HEK293 (cell line): Measurements from ENCODE around the gene RNF166.

Experiments
- CTCF ChIA-PET: fragments of 350-600 bp; formaldehyde crosslinking; extraction: SDS; loops from one replicate; lab custom pipeline; 2021; ENCODE audit warnings: antibody characterized with exemption; lab: Yijun Ruan, JAX
- POLR2A ChIA-PET: fragments of 300-600 bp; formaldehyde crosslinking; extraction: SDS; loops from one replicate; lab custom pipeline; 2020; ENCODE audit warnings: antibody characterized with exemption, inconsistent platforms; lab: Yijun Ruan, JAX
- H3K27ac ChIP-seq: fragments of 200-500 bp; sonication (Bioruptor generic); 2 replicates; pipeline ENCODE4 v1.5.1; 2014; ENCODE audit warnings: low read depth, low read length, control low read depth, inconsistent platforms; ENCODE audit errors: extremely low read depth
- H3K36me3 ChIP-seq, 2 experiments: fragments of 200-500 bp in 1 of 2; sonication (Bioruptor generic) in 1 of 2; 1 replicate in 1 of 2; 2 replicates in 1 of 2; pipeline ENCODE4 v1.5.1; 2014 to 2017; ENCODE audit warnings: inconsistent platforms in 2 of 2, low read length in 2 of 2; ENCODE audit not compliant: control insufficient read depth in 2 of 2, insufficient read depth in 1 of 2
- H3K4me1 ChIP-seq: fragments of 200-500 bp; sonication (Bioruptor generic); 2 replicates; pipeline ENCODE4 v1.5.1; 2014; ENCODE audit warnings: mild to moderate bottlenecking, low read length, inconsistent platforms; ENCODE audit not compliant: control insufficient read depth, insufficient read depth
- H3K4me3 ChIP-seq: 2 replicates; pipeline ENCODE4 v1.5.1; 2011; ENCODE audit warnings: low read depth, mild to moderate bottlenecking, control low read depth, low read length, moderate library complexity
- H3K9me3 ChIP-seq: fragments of 200-500 bp; sonication (Bioruptor generic); 2 replicates; pipeline ENCODE4 v1.5.1; 2014; ENCODE audit warnings: low read depth, low read length, inconsistent platforms; ENCODE audit not compliant: control insufficient read depth, insufficient read depth
- BCL11B ChIP-seq: fragments of 450-650 bp; formaldehyde crosslinking; IDR thresholded peaks from 2 replicates; pipeline ENCODE4 v1.5.1; 2016; ENCODE audit warnings: low read depth, missing biosample characterization, missing genetic modification characterization
- EGR2 ChIP-seq: fragments of 450-650 bp; formaldehyde crosslinking; IDR thresholded peaks from 2 replicates; pipeline ENCODE4 v1.5.1; 2016; ENCODE audit warnings: low read depth, missing biosample characterization, missing genetic modification characterization
- GLI2 ChIP-seq: fragments of 450-650 bp; formaldehyde crosslinking; IDR thresholded peaks from 2 replicates; pipeline ENCODE4; 2017; ENCODE audit warnings: missing biosample characterization, missing genetic modification characterization, low read depth, borderline replicate concordance
- HIC1 ChIP-seq: fragments of 450-650 bp; formaldehyde crosslinking; IDR thresholded peaks from 2 replicates; pipeline ENCODE4 v1.5.1; 2016; ENCODE audit warnings: missing biosample characterization, missing genetic modification characterization
- HOXD13 ChIP-seq: sonication (generic); formaldehyde crosslinking; IDR thresholded peaks from 2 replicates; pipeline ENCODE4 v1.8.0; 2022; ENCODE audit warnings: missing genetic modification reagents, borderline replicate concordance
- KLF10 ChIP-seq: fragments of 450-650 bp; IDR thresholded peaks from 2 replicates; pipeline ENCODE4 v1.5.1; 2018; ENCODE audit warnings: missing biosample characterization, mild to moderate bottlenecking, missing genetic modification characterization
- SP2 ChIP-seq: fragments of 450-650 bp; formaldehyde crosslinking; IDR thresholded peaks from 2 replicates; pipeline ENCODE4 v1.5.1; 2016; ENCODE audit warnings: missing biosample characterization, missing genetic modification characterization
- ZEB2 ChIP-seq: fragments of 450-650 bp; formaldehyde crosslinking; IDR thresholded peaks from 2 replicates; pipeline ENCODE4 v1.5.1; 2016; ENCODE audit warnings: missing biosample characterization, missing genetic modification characterization
- ZNF202 ChIP-seq: fragments of 450-650 bp; formaldehyde crosslinking; IDR thresholded peaks from 2 replicates; pipeline ENCODE4 v1.5.1; 2016; ENCODE audit warnings: missing biosample characterization, missing genetic modification characterization, borderline replicate concordance
- ZNF266 ChIP-seq: fragments of 450-650 bp; formaldehyde crosslinking; IDR thresholded peaks from 2 replicates; pipeline ENCODE4 v1.5.1; 2016; ENCODE audit warnings: missing biosample characterization, missing genetic modification characterization, low read depth
- ZNF274 ChIP-seq, 2 experiments: fragments of 200-500 bp in 1 of 2; fragments of 450-650 bp in 1 of 2; sonication (Bioruptor generic) in 1 of 2; formaldehyde crosslinking in 1 of 2; IDR thresholded peaks; 2 replicates each; pipeline versions ENCODE4 v1.5.1 to v1.6.1; 2014 to 2016; ENCODE audit warnings: borderline replicate concordance in 1 of 2, inconsistent platforms in 1 of 2, low read length in 1 of 2, missing biosample characterization in 1 of 2, missing genetic modification characterization in 1 of 2
- ZNF292 ChIP-seq: fragments of 450-650 bp; formaldehyde crosslinking; IDR thresholded peaks from 2 replicates; pipeline ENCODE4 v1.5.1; 2016; ENCODE audit warnings: low read depth, missing biosample characterization, missing genetic modification characterization, borderline replicate concordance
- ZNF335 ChIP-seq: fragments of 450-650 bp; formaldehyde crosslinking; conservative IDR thresholded peaks from 2 replicates; pipeline ENCODE4 v1.5.1; 2016; ENCODE audit warnings: missing biosample characterization, missing genetic modification characterization
- ZNF354C ChIP-seq: fragments of 450-650 bp; formaldehyde crosslinking; IDR thresholded peaks from 2 replicates; pipeline ENCODE4 v1.5.1; 2016; ENCODE audit warnings: missing biosample characterization, missing genetic modification characterization, low read depth, borderline replicate concordance
- ZNF37A ChIP-seq: fragments of 450-650 bp; IDR thresholded peaks from 2 replicates; pipeline ENCODE4 v1.5.1; 2018; ENCODE audit warnings: missing biosample characterization, missing genetic modification characterization
- ZNF501 ChIP-seq: fragments of 450-650 bp; formaldehyde crosslinking; IDR thresholded peaks from 2 replicates; pipeline ENCODE4 v1.5.1; 2016; ENCODE audit warnings: missing biosample characterization, missing genetic modification characterization
- ZNF510 ChIP-seq: fragments of 450-650 bp; formaldehyde crosslinking; IDR thresholded peaks from 2 replicates; pipeline ENCODE4 v1.5.1; 2018; ENCODE audit warnings: mild to moderate bottlenecking, missing genetic modification characterization, missing biosample characterization; ENCODE audit not compliant: insufficient replicate concordance
- ZNF513 ChIP-seq: fragments of 450-650 bp; IDR thresholded peaks from 2 replicates; pipeline ENCODE4 v1.5.1; 2018; ENCODE audit warnings: missing biosample characterization, missing genetic modification characterization
- ZNF521 ChIP-seq: fragments of 450-650 bp; formaldehyde crosslinking; IDR thresholded peaks from 2 replicates; pipeline ENCODE4 v1.5.1; 2017; ENCODE audit warnings: missing biosample characterization, mild to moderate bottlenecking, missing genetic modification characterization
- ZNF548 ChIP-seq: fragments of 450-650 bp; formaldehyde crosslinking; IDR thresholded peaks from 2 replicates; pipeline ENCODE4 v1.5.1; 2016; ENCODE audit warnings: missing biosample characterization, missing genetic modification characterization
- ZNF558 ChIP-seq: fragments of 450-650 bp; formaldehyde crosslinking; IDR thresholded peaks from 2 replicates; pipeline ENCODE4 v1.5.1; 2016; ENCODE audit warnings: missing biosample characterization, missing genetic modification characterization
- ZNF623 ChIP-seq: fragments of 450-650 bp; formaldehyde crosslinking; IDR thresholded peaks from 2 replicates; pipeline ENCODE4 v1.5.1; 2016; ENCODE audit warnings: missing biosample characterization, missing genetic modification characterization
- ZNF629 ChIP-seq: fragments of 450-650 bp; formaldehyde crosslinking; IDR thresholded peaks from 2 replicates; pipeline ENCODE4 v1.5.1; 2017; ENCODE audit warnings: missing biosample characterization, missing genetic modification characterization
- ZNF654 ChIP-seq: fragments of 450-650 bp; formaldehyde crosslinking; IDR thresholded peaks from 2 replicates; pipeline ENCODE4 v1.5.1; 2016; ENCODE audit warnings: low read depth, missing biosample characterization, missing genetic modification characterization
- TF ChIP-seq, protein P1 (sequence below): fragments of 450-650 bp; formaldehyde crosslinking; IDR thresholded peaks from 2 replicates; pipeline ENCODE4 v1.5.1; 2016; ENCODE audit warnings: missing biosample characterization, missing genetic modification characterization, low read depth
- TF ChIP-seq, protein P2 (sequence below): fragments of 450-650 bp; formaldehyde crosslinking; IDR thresholded peaks from 2 replicates; pipeline ENCODE4 v1.5.1; 2016; ENCODE audit warnings: missing biosample characterization, missing genetic modification characterization

Gene RNF166

DNA sequence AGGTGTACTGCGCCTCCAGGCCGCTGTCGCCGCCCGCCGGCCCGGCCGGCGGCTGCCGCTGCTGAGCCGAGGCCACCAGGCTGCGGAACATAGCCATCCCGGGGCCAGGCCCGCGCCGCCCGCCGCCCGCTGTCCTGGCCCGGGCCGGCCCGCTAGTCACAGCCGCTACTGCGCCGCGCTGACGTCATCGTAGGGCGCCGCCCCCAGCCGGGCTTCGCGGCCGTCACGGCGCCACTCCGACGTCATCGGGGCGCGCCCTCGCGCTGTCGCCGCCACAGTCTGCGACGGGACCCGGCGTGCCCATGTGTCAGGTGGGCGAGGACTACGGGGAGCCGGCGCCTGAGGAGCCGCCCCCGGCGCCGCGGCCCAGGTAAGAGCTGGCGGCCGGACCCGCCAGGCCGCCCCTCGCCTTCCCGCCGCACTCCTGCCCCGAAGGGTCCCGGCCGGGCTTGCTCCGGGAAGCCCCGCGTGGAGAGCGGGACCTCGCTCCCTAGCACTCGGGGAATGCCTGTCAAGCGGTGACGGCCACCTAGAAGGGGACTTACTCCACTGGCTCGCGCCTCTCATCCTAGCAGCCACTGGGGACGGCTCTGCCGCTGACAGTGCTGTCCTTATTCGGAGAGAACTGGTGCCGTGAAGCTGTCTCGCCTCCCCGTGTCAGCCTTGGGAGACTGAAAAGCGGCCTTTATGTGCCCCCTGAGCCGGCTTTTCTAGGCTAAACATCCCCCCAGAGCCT, at the start of gene RNF166, which contains the start of gene CTU2 (continued):
- TF ChIP-seq ZNF510 (tag by site-specific recombination) (no peak), ZNF292 (tag by site-specific recombination) (no peak), ZNF623 (tag by site-specific recombination) (no peak), SP2 (tag by site-specific recombination) (no peak), BCL11B (tag by site-specific recombination) (no peak), ZNF335 (tag by site-specific recombination) (peak; percentile 72), KLF10 (tag by site-specific recombination) (peak; percentile 65; the same call in 1 of the 2 replicates), ZEB2 (tag by site-specific recombination) (no peak), ZNF513 (tag by site-specific recombination) (no peak), ZNF548 (tag by site-specific recombination) (no peak), ZNF202 (tag by site-specific recombination) (no peak), ZNF274 (IDR thresholded peaks at IDR 0.05; ENCODE audit: low read length) (no peak), ZNF274 (tag by site-specific recombination; IDR thresholded peaks at IDR 0.05; ENCODE audit: borderline replicate concordance) (no peak), ZNF501 (tag by site-specific recombination) (no peak), HOXD13 (CRISPR knock-in tag) (no peak), GLI2 (tag by site-specific recombination) (no peak), ZNF354C (no peak), ZNF266 (tag by site-specific recombination) (no peak), ZNF654 (tag by site-specific recombination) (no peak), ZNF521 (tag by site-specific recombination) (no peak), ZNF37A (tag by site-specific recombination) (no peak)
- TF ChIP-seq, protein P1, sequence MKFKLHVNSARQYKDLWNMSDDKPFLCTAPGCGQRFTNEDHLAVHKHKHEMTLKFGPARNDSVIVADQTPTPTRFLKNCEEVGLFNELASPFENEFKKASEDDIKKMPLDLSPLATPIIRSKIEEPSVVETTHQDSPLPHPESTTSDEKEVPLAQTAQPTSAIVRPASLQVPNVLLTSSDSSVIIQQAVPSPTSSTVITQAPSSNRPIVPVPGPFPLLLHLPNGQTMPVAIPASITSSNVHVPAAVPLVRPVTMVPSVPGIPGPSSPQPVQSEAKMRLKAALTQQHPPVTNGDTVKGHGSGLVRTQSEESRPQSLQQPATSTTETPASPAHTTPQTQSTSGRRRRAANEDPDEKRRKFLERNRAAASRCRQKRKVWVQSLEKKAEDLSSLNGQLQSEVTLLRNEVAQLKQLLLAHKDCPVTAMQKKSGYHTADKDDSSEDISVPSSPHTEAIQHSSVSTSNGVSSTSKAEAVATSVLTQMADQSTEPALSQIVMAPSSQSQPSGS (tag by site-specific recombination): peak; percentile 88

- H3K27ac ChIP-seq: no peak overlapping the region
- CTCF ChIA-PET: interaction anchor here (0.6 to 2.5 kb wide), 5 partner anchors 12 to 51 kb away, joined by 3 to 20 read pairs (median 4); no protein-coding TSS in a partner anchor
- H3K4me1 ChIP-seq: 0 out of 2 replicates have a peak, but pooled peaks cover 3% of the 10 kb centered on the region
- no peak overlapping the region for H3K4me3 ChIP-seq
- POLR2A ChIA-PET: interaction anchor here (0.9 kb wide), 1 partner anchor 29 kb away, joined by 3 read pairs; no protein-coding TSS in a partner anchor
- no peaks in the 10 kb centered on the region for H3K9me3 ChIP-seq
- peaks cover 0 to 4% of the 10 kb centered on the region in 2 experiments; a peak in 1 of 3 replicates for H3K36me3 ChIP-seq
- TF ChIP-seq ZNF558 (tag by site-specific recombination) (no peak), HIC1 (tag by site-specific recombination) (no peak), ZNF513 (tag by site-specific recombination) (no peak), EGR2 (peak; percentile 60), ZNF629 (tag by site-specific recombination) (no peak)
- TF ChIP-seq, protein P2, sequence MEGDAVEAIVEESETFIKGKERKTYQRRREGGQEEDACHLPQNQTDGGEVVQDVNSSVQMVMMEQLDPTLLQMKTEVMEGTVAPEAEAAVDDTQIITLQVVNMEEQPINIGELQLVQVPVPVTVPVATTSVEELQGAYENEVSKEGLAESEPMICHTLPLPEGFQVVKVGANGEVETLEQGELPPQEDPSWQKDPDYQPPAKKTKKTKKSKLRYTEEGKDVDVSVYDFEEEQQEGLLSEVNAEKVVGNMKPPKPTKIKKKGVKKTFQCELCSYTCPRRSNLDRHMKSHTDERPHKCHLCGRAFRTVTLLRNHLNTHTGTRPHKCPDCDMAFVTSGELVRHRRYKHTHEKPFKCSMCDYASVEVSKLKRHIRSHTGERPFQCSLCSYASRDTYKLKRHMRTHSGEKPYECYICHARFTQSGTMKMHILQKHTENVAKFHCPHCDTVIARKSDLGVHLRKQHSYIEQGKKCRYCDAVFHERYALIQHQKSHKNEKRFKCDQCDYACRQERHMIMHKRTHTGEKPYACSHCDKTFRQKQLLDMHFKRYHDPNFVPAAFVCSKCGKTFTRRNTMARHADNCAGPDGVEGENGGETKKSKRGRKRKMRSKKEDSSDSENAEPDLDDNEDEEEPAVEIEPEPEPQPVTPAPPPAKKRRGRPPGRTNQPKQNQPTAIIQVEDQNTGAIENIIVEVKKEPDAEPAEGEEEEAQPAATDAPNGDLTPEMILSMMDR (tag by site-specific recombination): 0 out of 2 replicates have a peak, but pooled peaks have one; percentile 14
Observed at GRCh38 chr16:88754912-88755744, 48.9 kb upstream of the RNF166 start.
